ENCODE measurements around the gene PTPRQ. TPM values are rescaled to one million over a fixed set of nuclear protein-coding genes. Genes with fewer than 3 reads are reported as not detected.

The PTPRQ gene
- total RNA-seq, 4 donors from 2014 or later = 1.8 to 12.8 (median 3.4) TPM

DNA sequence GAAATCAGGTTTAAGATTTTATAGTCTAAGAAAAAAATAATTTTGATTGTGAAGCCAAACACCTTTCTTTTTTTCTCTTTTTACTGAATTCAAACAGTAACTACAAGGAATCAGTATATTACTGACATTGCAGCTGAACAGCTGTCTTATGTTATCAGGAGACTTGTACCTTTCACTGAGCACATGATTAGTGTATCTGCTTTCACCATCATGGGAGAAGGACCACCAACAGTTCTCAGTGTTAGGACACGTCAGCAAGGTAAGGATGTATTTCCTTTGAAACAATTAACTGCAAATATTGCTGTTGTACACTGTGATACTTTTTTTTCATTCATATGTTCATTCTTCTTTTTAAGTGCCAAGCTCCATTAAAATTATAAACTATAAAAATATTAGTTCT, 50.8 kb downstream of the PTPRQ start:
- Histone ChIP-seq H3K27me3 (no peaks in the 10 kb centered on the region), H3K27ac (no peak overlapping the region), H3K4me1 (no peaks in the 10 kb centered on the region), H3K36me3 (no peaks in the 10 kb centered on the region), H3K4me3 (no peak overlapping the region), H3K9me3 (no peaks in the 10 kb centered on the region)
- 75 to 81% methylated on average over 1 of the region's 1 CpG for WGBS, 2 donors
- TF ChIP-seq EP300 (IDR thresholded peaks at IDR 0.05) (no peak), POLR2A (IDR thresholded peaks at IDR 0.05) (no peak)
- TF ChIP-seq, protein P1, sequence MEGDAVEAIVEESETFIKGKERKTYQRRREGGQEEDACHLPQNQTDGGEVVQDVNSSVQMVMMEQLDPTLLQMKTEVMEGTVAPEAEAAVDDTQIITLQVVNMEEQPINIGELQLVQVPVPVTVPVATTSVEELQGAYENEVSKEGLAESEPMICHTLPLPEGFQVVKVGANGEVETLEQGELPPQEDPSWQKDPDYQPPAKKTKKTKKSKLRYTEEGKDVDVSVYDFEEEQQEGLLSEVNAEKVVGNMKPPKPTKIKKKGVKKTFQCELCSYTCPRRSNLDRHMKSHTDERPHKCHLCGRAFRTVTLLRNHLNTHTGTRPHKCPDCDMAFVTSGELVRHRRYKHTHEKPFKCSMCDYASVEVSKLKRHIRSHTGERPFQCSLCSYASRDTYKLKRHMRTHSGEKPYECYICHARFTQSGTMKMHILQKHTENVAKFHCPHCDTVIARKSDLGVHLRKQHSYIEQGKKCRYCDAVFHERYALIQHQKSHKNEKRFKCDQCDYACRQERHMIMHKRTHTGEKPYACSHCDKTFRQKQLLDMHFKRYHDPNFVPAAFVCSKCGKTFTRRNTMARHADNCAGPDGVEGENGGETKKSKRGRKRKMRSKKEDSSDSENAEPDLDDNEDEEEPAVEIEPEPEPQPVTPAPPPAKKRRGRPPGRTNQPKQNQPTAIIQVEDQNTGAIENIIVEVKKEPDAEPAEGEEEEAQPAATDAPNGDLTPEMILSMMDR (IDR thresholded peaks at IDR 0.05) = no peak
- DNase-seq (ENCODE audit: low spot score in 2 of 2) = no peak

DNA sequence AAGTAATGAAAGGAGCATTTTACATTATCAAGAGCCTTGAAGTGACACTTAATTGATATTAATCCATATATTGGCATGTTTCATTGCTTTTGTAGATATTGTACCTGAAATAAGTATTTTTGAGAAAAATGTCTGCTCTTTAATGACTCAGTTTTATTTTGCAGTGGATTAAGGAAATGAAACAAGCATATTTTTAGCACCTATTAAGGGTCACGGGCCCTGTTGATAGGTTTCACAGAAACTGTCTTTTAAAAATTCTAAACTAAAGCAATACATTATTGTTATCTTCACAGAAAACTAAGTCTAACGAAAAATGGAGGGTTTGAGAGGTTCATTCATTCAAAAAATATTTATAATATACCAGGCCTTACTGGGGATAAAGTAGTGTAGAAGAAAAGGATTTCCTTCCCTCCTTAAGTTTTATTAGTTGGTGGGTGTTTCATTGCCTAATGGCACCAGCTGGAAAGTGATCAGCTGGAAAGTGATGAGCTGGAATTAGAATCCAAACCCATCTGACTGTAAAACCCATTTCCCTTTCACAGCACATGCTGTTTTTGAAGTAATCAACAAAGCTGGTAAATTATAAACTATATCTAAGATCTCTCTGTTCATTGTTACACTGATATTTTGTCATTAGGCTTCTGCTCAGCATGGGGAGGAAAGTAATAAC, 54.2 kb downstream of the PTPRQ start:
- DNase-seq (ENCODE audit: low spot score in 2 of 2) = no peak

DNA sequence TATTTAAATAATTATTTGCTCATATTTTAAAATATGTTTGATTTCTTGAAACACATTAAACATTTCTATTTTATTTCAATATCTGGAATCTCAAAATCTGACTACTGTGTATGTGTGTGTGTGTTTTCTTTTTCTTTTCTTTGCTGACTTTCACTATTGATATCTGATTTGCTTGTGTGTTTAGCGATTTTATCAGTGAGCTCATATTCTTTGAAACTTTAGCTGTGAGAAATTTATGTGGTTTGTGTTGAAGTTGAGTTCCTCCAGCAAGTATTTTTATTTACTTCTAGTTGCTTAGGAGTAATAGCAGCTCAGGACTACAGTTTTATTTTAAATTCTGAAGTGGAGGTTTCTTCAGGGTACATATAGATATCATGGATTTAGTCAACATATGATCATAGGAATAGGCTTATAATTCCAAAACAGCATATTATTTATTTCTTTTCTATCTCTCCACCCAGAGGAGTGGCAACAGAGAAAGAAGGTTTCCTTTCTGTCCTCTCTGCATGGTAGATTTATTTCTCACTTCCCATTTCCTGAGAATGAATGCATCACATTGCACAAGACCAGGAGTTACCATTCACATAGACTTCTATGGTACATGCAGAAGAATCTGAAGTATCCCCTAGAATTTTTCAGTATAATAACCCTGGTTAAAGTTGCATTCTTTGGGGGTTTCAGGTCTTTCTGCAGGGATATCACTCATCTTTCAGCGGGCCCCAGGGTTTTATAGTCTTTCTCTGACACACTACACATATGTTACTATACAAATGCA, 60.5 kb downstream of the PTPRQ start:
- H3K27me3 ChIP-seq = no peaks in the 10 kb centered on the region
- WGBS, 2 donors = 79 to 85% methylated on average over 2 of the region's 2 CpGs
- H3K9me3 ChIP-seq = no peaks in the 10 kb centered on the region
- TF ChIP-seq EP300 (IDR thresholded peaks at IDR 0.05) = no peak
- TF ChIP-seq, protein P1 (IDR thresholded peaks at IDR 0.05) = no peak
- no peak for TF ChIP-seq POLR2A (IDR thresholded peaks at IDR 0.05)
- no peak for DNase-seq (ENCODE audit: low spot score in 2 of 2)
- H3K4me1 ChIP-seq = no peaks in the 10 kb centered on the region
- H3K27ac ChIP-seq = no peak overlapping the region
- no peak overlapping the region for H3K4me3 ChIP-seq
- H3K36me3 ChIP-seq = no peaks in the 10 kb centered on the region

More for the DNA sequence above, 54.2 kb downstream of the PTPRQ start:
- TF ChIP-seq, protein P1 (IDR thresholded peaks at IDR 0.05) = no peak
- TF ChIP-seq POLR2A (IDR thresholded peaks at IDR 0.05) (no peak), EP300 (IDR thresholded peaks at IDR 0.05) (no peak)
- H3K27ac ChIP-seq = no peak overlapping the region
- no peaks in the 10 kb centered on the region for H3K4me1 ChIP-seq
- 40 to 41% methylated on average over 2 of the region's 2 CpGs for WGBS, 2 donors
- H3K9me3 ChIP-seq = no peaks in the 10 kb centered on the region
- no peaks in the 10 kb centered on the region for H3K27me3 ChIP-seq
- no peaks in the 10 kb centered on the region for H3K36me3 ChIP-seq
- no peak overlapping the region for H3K4me3 ChIP-seq

DNA sequence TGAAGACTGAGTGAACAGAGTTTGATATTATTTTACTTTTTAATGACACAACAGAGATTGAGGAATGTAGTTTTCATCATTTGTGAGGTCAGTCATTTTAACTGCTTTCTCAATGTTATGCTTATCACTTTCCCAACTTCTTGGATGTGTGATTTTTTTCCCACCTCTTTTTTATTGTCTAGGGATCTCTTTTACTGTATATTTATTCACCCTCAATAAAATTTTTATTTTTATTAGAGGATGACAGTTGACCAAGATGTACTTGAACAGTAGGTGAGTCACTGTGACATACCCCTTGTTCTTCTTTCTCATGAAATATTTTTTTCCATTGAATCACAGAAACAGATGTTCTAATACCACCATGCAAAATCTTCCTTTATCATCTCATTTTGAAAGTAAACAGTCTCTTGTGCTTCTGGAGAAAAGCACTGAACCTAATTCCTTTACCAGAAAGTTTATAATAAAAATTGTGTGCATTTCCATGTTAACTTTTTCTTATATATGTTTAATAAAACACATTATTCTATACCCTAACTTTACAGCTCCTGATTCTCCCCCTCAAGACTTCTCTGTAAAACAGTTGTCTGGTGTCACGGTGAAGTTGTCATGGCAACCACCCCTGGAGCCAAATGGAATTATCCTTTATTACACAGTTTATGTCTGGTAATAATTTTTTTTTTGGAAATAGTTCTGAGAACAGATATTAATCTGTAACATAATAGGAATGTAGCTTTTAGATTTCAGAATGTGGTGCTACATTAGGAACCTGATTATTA, 65.9 kb downstream of the PTPRQ start:
- Histone ChIP-seq H3K9me3 (peaks cover 0 to 4% (median 0%) of the 10 kb centered on the region in 4 donors), H3K4me3 (no peak overlapping the region), H3K27me3 (no peaks in the 10 kb centered on the region), H3K4me1 (no peaks in the 10 kb centered on the region), H3K27ac (no peak overlapping the region), H3K36me3 (no peaks in the 10 kb centered on the region)
- TF ChIP-seq, protein P1 (IDR thresholded peaks at IDR 0.05) = no peak
- TF ChIP-seq EP300 (IDR thresholded peaks at IDR 0.05) (no peak), POLR2A (IDR thresholded peaks at IDR 0.05) (no peak)
- no peak for DNase-seq (ENCODE audit: low spot score in 2 of 2)
- WGBS, 2 donors = 22 to 34% methylated on average over 1 of the region's 1 CpG

All from tibial nerve (tissue), 4 donors.